Caco-2 (cell line): ENCODE data around the gene GC. TPM values are rescaled to one million over a fixed set of nuclear protein-coding genes. Genes with fewer than 3 reads are reported as not detected.
A peak's percentile ranks its signal among the peaks of the same experiment; 100 is the strongest.

ENCODE experiments used
- BruUV-seq: library from RNA; stranded (reverse); fragments of 400-500 nt; replicated peaks from 2 replicates; lab custom pipeline; 2021; lab: Mats Ljungman, UMichigan
- CTCF ChIA-PET: fragments of 300-600 bp; sonication (Branson Sonifier 250); formaldehyde crosslinking; loops from one replicate; lab custom pipeline; 2022; ENCODE audit warnings: antibody characterized with exemption; lab: Charles Lee
- POLR2A ChIA-PET: fragments of 300-600 bp; sonication (Branson Sonifier 250); formaldehyde crosslinking; loops from one replicate; lab custom pipeline; 2022; ENCODE audit warnings: antibody characterized with exemption; lab: Charles Lee
- DNase-seq, 2 experiments: peaks; one replicate each; pipeline versions ENCODE4 v3.0.0 to v3.0.0-alpha.2; 2020 to 2022
- H3K27me3 ChIP-seq: replicated peaks from 2 replicates; pipeline ENCODE4 v1.6.0; 2011; ENCODE audit warnings: low read length; ENCODE audit not compliant: control insufficient read depth, insufficient read depth
- H3K36me3 ChIP-seq: 2 replicates; pipeline ENCODE4 v1.5.1; 2011; ENCODE audit warnings: low read length; ENCODE audit not compliant: control insufficient read depth, insufficient read depth
- H3K4me1 ChIP-seq: fragments of 250-450 bp; sonication (Bioruptor Pico); 2 replicates; pipeline ENCODE4 v1.5.1; 2020; ENCODE audit warnings: mild to moderate bottlenecking
- H3K4me3 ChIP-seq: 2 replicates; pipeline ENCODE4 v1.5.1; 2011; ENCODE audit warnings: low read depth, mild to moderate bottlenecking, control low read depth, low read length
- H3K9me3 ChIP-seq: fragments of 250-450 bp; sonication (Bioruptor Pico); 2 replicates; pipeline ENCODE4 v1.5.1; 2020; ENCODE audit warnings: mild to moderate bottlenecking, moderate library complexity
- H3K27ac Mint-ChIP-seq: one replicate; pipeline ENCODE4 v1.8.0; 2022; ENCODE audit warnings: mixed read lengths; ENCODE audit not compliant: unreplicated experiment
- H3K27me3 Mint-ChIP-seq: one replicate; pipeline ENCODE4 v1.8.0; 2022; ENCODE audit warnings: mixed read lengths; ENCODE audit not compliant: insufficient read depth, unreplicated experiment
- H3K36me3 Mint-ChIP-seq: one replicate; pipeline ENCODE4 v1.8.0; 2022; ENCODE audit warnings: mild to moderate bottlenecking, mixed read lengths; ENCODE audit not compliant: insufficient read depth, unreplicated experiment
- H3K4me1 Mint-ChIP-seq: one replicate; pipeline ENCODE4 v1.8.0; 2022; ENCODE audit warnings: low read depth, mixed read lengths; ENCODE audit not compliant: unreplicated experiment
- H3K4me3 Mint-ChIP-seq: one replicate; pipeline ENCODE4 v1.8.0; 2022; ENCODE audit warnings: mild to moderate bottlenecking, moderate library complexity, mixed read lengths; ENCODE audit not compliant: unreplicated experiment
- H3K9me3 Mint-ChIP-seq: one replicate; pipeline ENCODE4 v1.8.0; 2022; ENCODE audit warnings: mixed read lengths; ENCODE audit not compliant: unreplicated experiment
- intact Hi-C: fragments of 100-400 bp; cut with micrococcal nuclease; formaldehyde crosslinking; loops from one replicate; pipeline ENCODE4 v1.10.0; 2022; ENCODE audit not compliant: unreplicated experiment
- total RNA-seq: library from RNA; stranded (reverse); gene quantifications from 2 replicates; pipeline ENCODE4 v1.2.3, GENCODE V29; 2022
- TF ChIP-seq, protein P1 (sequence below), 2 experiments: fragments of 200-600 bp in 1 of 2; IDR thresholded peaks; 1 replicate in 1 of 2; 2 replicates in 1 of 2; pipeline versions ENCODE4 v1.5.1 to v1.8.0; 2011 to 2022; ENCODE audit warnings: antibody characterized with exemption in 1 of 2, control low read depth in 1 of 2, inconsistent platforms in 1 of 2, low read depth in 1 of 2, low read length in 1 of 2, mild to moderate bottlenecking in 1 of 2, moderate library complexity in 1 of 2; ENCODE audit not compliant: insufficient read depth in 1 of 2, severe bottlenecking in 1 of 2, unreplicated experiment in 1 of 2

Gene GC
- total RNA-seq, 1 experiment from 2014 or later, result not detected

DNA sequence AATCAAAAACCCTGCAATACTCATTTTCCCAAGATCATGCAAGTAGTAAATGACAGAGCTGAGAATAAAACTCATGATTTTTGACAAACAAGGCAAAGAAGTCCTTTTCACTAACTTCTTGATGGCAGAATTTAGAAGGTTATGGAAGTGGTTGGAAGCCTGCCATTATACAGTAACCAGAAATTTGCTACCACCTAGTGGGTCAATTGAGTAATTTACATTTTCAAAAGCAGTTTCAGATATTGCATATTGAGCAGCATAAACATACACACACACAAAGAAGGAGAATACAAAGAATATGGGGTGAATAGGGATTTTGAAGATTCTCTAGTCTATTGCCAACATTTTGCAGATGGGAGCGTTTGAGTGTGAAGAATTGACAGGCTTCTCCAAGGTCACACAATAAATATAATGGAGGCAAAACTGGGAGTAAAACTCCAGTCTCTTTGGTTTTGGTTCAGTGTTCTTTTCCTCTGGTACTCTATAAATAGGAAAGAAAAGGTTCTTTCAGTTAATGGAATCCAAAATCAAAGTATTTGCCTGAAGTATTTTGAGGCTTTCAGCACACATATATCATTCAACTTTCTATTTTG, 70.2 kb downstream of the GC start:
- intact Hi-C loops, result loop anchor here (1.0 to 10.0 kb wide), 6 partner anchors 161 to 659 kb away; no protein-coding TSS in a partner anchor
- no peaks in the 10 kb centered on the region for H3K4me1 ChIP-seq
- Mint-ChIP-seq H3K27me3 (no peaks in the 10 kb centered on the region), H3K4me1 (no peaks in the 10 kb centered on the region), H3K36me3 (no peaks in the 10 kb centered on the region), H3K4me3 (no peak overlapping the region), H3K27ac (no peak overlapping the region), H3K9me3 (no peaks in the 10 kb centered on the region)
- BruUV-seq, result no TSS peak
- H3K9me3 ChIP-seq, result no peaks in the 10 kb centered on the region
- H3K36me3 ChIP-seq, result no peaks in the 10 kb centered on the region
- TF ChIP-seq, protein P1, sequence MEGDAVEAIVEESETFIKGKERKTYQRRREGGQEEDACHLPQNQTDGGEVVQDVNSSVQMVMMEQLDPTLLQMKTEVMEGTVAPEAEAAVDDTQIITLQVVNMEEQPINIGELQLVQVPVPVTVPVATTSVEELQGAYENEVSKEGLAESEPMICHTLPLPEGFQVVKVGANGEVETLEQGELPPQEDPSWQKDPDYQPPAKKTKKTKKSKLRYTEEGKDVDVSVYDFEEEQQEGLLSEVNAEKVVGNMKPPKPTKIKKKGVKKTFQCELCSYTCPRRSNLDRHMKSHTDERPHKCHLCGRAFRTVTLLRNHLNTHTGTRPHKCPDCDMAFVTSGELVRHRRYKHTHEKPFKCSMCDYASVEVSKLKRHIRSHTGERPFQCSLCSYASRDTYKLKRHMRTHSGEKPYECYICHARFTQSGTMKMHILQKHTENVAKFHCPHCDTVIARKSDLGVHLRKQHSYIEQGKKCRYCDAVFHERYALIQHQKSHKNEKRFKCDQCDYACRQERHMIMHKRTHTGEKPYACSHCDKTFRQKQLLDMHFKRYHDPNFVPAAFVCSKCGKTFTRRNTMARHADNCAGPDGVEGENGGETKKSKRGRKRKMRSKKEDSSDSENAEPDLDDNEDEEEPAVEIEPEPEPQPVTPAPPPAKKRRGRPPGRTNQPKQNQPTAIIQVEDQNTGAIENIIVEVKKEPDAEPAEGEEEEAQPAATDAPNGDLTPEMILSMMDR (IDR thresholded peaks at IDR 0.05; ENCODE audit: insufficient read depth in 1 of 2, low read depth in 1 of 2, low read length in 1 of 2, severe bottlenecking in 1 of 2, unreplicated experiment in 1 of 2), result peak; percentile 33 to 46
- H3K4me3 ChIP-seq, result no peak overlapping the region
- no peaks in the 10 kb centered on the region for H3K27me3 ChIP-seq
- CTCF ChIA-PET, result no interaction called here
- POLR2A ChIA-PET, result no interaction called here
- DNase-seq, result peak in 1 of 2 experiments; percentile 21

DNA sequence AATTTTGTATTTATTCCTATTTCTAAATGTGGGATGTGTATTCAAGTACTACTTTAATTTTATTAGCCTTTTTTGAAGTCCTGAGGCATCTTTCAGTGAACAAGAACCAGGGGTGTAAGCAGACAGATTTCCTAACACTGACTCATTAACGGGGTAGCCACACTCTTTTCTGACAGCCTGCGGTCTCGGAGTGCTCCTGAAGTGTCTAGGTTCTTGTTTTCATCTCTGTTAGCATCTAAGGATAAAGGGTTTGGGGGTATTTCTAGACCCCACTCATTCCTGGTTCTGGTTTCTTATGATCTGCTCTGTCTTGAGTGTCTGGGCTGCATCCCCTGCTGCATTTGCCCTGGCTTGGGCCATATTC, 71.9 kb downstream of the GC start:
- no peak overlapping the region for H3K27ac Mint-ChIP-seq
- Histone ChIP-seq H3K36me3 (no peaks in the 10 kb centered on the region), H3K27me3 (no peaks in the 10 kb centered on the region), H3K4me1 (no peaks in the 10 kb centered on the region), H3K4me3 (no peak overlapping the region), H3K9me3 (no peaks in the 10 kb centered on the region)
- CTCF ChIA-PET, result no interaction called here
- no peaks in the 10 kb centered on the region for H3K27me3 Mint-ChIP-seq
- DNase-seq, result no peak
- no peaks in the 10 kb centered on the region for H3K4me1 Mint-ChIP-seq
- H3K4me3 Mint-ChIP-seq, result no peak overlapping the region
- intact Hi-C loops, result loop anchor here (5.0 to 10.0 kb wide), 2 partner anchors 160 to 657 kb away; no protein-coding TSS in a partner anchor
- H3K36me3 Mint-ChIP-seq, result no peaks in the 10 kb centered on the region
- H3K9me3 Mint-ChIP-seq, result peaks cover 5% of the 10 kb centered on the region
- BruUV-seq, result no TSS peak
- TF ChIP-seq, protein P1 (IDR thresholded peaks at IDR 0.05; ENCODE audit: insufficient read depth in 1 of 2, low read depth in 1 of 2, low read length in 1 of 2, severe bottlenecking in 1 of 2, unreplicated experiment in 1 of 2), result no peak
- POLR2A ChIA-PET, result no interaction called here

DNA sequence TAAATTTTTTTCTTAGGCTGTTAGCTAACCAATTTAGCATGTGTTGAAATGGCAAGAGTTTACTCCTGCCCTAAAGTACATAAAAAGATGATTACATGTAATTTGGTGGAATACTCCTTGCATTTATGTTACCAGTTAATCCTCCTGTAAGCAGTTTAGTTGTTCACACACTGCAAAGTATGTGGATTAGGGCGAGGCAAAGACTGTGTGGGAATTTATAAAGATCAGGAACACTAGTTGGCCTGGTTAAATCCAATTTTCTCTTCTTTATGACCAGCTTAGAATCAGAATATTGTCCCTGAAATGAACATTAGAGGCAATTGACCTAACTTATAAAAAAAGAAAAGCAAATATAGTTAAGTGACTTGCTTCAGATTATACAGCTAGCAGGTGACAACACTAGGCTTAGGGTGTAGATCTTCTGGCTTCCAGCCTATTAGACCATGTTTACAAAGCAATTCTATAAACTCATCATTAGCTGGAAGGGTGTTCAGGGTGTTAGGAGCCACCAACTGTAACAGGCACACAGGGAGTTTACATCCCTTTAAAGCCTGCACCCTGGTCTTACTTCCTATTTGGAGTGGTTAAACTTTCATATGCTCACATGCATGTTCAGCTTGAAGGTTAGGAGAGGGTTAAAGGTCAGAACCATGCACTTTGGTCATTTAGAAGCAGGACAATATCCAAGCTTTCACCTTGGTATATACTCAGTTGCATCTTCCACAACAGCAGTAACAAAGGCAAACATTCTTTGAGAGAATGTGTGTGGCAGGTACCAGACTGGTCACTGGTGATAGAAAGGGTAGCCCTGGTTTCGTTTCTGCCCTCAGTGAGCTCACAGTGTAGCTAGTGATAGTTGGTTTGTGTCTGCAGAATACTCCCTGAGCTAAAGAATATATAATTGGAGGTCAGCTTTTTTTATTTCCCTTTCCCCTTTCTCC, 72.6 kb downstream of the GC start:
- Histone ChIP-seq H3K27me3 (no peaks in the 10 kb centered on the region), H3K4me3 (no peak overlapping the region), H3K36me3 (no peaks in the 10 kb centered on the region), H3K9me3 (no peaks in the 10 kb centered on the region), H3K4me1 (no peaks in the 10 kb centered on the region)
- no peaks in the 10 kb centered on the region for H3K27me3 Mint-ChIP-seq
- TF ChIP-seq, protein P1 (IDR thresholded peaks at IDR 0.05; ENCODE audit: insufficient read depth in 1 of 2, low read depth in 1 of 2, low read length in 1 of 2, severe bottlenecking in 1 of 2, unreplicated experiment in 1 of 2), result no peak
- intact Hi-C loops, result loop anchor here (5.0 to 10.0 kb wide), 2 partner anchors 159 to 657 kb away; no protein-coding TSS in a partner anchor
- ChIA-PET CTCF (no interaction called here), POLR2A (no interaction called here)
- H3K36me3 Mint-ChIP-seq, result no peaks in the 10 kb centered on the region
- peaks cover 10% of the 10 kb centered on the region for H3K9me3 Mint-ChIP-seq
- no peak overlapping the region for H3K4me3 Mint-ChIP-seq
- no peak overlapping the region for H3K27ac Mint-ChIP-seq
- BruUV-seq, result no TSS peak
- DNase-seq, result no peak
- no peaks in the 10 kb centered on the region for H3K4me1 Mint-ChIP-seq
